Activated T-helper 17 cell treated with anti-CD3 and anti-CD28 coated beads, Interleukin-2, amount 50 U/mL, for 72 hours (primary cell): Measurements from ENCODE around the gene RIC8B. TPM values are rescaled to one million over a fixed set of nuclear protein-coding genes. Genes with fewer than 3 reads are reported as not detected.

ENCODE experiments used
- ATAC-seq: fragments of 150-1000 bp; cut with Tn5 transposase; replicated peaks from 2 replicates; pipeline ENCODE4 v1.10.0; 2021; ENCODE audit warnings: mild to moderate bottlenecking, moderate library complexity
- H3K27ac Mint-ChIP-seq: one replicate; pipeline ENCODE4 v1.8.0; 2022; ENCODE audit warnings: mixed read lengths
- H3K27me3 Mint-ChIP-seq: one replicate; pipeline ENCODE4 v1.8.0; 2022; ENCODE audit warnings: mixed read lengths
- H3K36me3 Mint-ChIP-seq: one replicate; pipeline ENCODE4 v1.8.0; 2022; ENCODE audit warnings: low read depth, mild to moderate bottlenecking, mixed read lengths
- H3K4me1 Mint-ChIP-seq: one replicate; pipeline ENCODE4 v1.8.0; 2022; ENCODE audit warnings: mixed read lengths
- H3K4me3 Mint-ChIP-seq: one replicate; pipeline ENCODE4 v1.8.0; 2022; ENCODE audit warnings: mild to moderate bottlenecking, mixed read lengths
- H3K9me3 Mint-ChIP-seq: one replicate; pipeline ENCODE4 v1.8.0; 2022; ENCODE audit warnings: mixed read lengths
- total RNA-seq, 2 donors: library from RNA; stranded (reverse); gene quantifications; one replicate each; pipeline ENCODE4 v1.2.3, GENCODE V29; 2022

The RIC8B gene
- total RNA-seq, 2 donors from 2014 or later = 14.9 to 15.9 TPM

DNA sequence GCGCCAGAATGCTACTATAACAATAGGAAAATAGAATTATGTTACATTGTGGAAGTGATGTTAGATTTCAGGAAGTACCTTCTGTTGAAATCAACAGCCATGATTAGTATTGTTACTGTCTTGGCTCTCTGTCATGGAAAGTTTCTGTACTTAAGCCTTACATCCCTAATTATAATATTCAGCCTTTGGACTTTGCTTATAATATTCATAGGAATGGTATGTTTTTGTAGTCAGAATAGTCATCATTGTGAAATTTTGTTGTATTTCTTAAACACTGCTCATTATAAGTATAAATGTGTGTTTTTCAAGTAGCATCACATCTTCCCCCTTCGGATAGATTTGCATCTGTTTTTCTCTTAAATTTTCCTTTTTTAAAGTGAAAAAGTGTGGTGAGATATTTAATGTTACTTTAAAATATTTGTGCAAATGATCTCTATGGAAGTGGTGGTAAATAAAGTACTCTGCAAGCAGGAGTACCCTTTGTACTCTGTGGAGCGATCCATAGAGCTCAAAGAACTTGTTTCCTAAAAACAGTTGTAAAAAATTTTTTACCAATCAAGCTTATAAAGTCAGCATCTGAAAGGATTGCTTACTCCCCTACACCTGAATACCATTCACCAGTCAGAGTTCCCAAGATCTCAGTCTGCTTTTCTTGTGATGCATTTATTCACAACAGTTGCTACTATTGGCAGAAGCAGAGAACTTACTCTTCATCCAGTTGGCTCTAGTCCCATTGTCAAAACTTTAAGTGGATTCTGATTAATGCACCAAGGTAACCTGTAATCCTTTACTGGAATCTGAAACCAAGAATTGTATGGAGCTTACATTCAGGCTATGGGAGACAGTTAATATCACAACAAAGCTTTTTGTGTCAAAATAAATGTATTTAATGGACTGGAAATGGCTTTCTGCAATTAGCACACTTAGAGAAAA is 87.8 kb downstream of the RIC8B start:
- H3K4me1 Mint-ChIP-seq = peaks cover 10% of the 10 kb centered on the region
- no peak overlapping the region for H3K27ac Mint-ChIP-seq
- H3K36me3 Mint-ChIP-seq = peaks cover 67% of the 10 kb centered on the region
- H3K27me3 Mint-ChIP-seq = no peaks in the 10 kb centered on the region
- no peak overlapping the region for H3K4me3 Mint-ChIP-seq
- no peaks in the 10 kb centered on the region for H3K9me3 Mint-ChIP-seq
- no peak for ATAC-seq

- H3K27me3 Mint-ChIP-seq = no peaks in the 10 kb centered on the region
- H3K4me3 Mint-ChIP-seq = no peak overlapping the region
- no peak overlapping the region for H3K27ac Mint-ChIP-seq
- peaks cover 10% of the 10 kb centered on the region for H3K4me1 Mint-ChIP-seq
- no peaks in the 10 kb centered on the region for H3K9me3 Mint-ChIP-seq
- peaks cover 59% of the 10 kb centered on the region for H3K36me3 Mint-ChIP-seq
- no peak for ATAC-seq
These were observed 88.7 kb downstream of the RIC8B start for GRCh38 chr12:106863189-106863588.

DNA sequence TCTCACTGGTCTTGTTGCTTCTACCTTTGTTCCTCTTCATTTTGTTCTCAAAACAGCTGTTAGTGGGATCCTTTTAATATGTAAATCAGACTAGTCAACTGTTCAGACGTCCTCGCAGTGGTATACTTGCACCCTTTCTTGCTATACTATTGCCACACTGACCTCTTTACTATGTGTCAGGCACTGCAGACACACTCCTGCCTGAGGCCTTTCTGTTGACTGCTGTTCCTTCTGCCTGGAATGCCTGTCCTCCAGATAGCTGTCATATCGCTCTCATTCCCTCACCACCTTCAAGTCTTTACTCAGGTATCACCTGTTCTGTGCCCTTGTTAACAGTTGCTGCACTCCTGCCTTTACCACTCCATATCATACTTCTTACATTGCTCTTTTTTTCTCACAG is 91.2 kb downstream of the RIC8B start:
- H3K4me1 Mint-ChIP-seq = peaks cover 10% of the 10 kb centered on the region
- H3K4me3 Mint-ChIP-seq = no peak overlapping the region
- peaks cover 47% of the 10 kb centered on the region for H3K36me3 Mint-ChIP-seq
- ATAC-seq = no peak
- no peaks in the 10 kb centered on the region for H3K9me3 Mint-ChIP-seq
- H3K27ac Mint-ChIP-seq = no peak overlapping the region
- H3K27me3 Mint-ChIP-seq = no peaks in the 10 kb centered on the region

- Mint-ChIP-seq H3K4me1 (peaks cover 10% of the 10 kb centered on the region), H3K27me3 (no peaks in the 10 kb centered on the region), H3K36me3 (peaks cover 47% of the 10 kb centered on the region), H3K4me3 (no peak overlapping the region), H3K9me3 (no peaks in the 10 kb centered on the region), H3K27ac (no peak overlapping the region)
- no peak for ATAC-seq
These were observed 92.1 kb downstream of the RIC8B start for GRCh38 chr12:106866426-106867080.

- no peak for ATAC-seq
- Mint-ChIP-seq H3K27ac (no peak overlapping the region), H3K4me1 (peaks cover 10% of the 10 kb centered on the region), H3K27me3 (no peaks in the 10 kb centered on the region), H3K36me3 (peaks cover 48% of the 10 kb centered on the region), H3K4me3 (no peak overlapping the region), H3K9me3 (no peaks in the 10 kb centered on the region)
These were observed 93.2 kb downstream of the RIC8B start for GRCh38 chr12:106867651-106868050.

GRCh38 chr12:106868982-106869700 is 94.7 kb downstream of the RIC8B start:
- H3K9me3 Mint-ChIP-seq = no peaks in the 10 kb centered on the region
- peaks cover 62% of the 10 kb centered on the region for H3K36me3 Mint-ChIP-seq
- H3K4me3 Mint-ChIP-seq = no peak overlapping the region
- no peak overlapping the region for H3K27ac Mint-ChIP-seq
- H3K4me1 Mint-ChIP-seq = peaks cover 6% of the 10 kb centered on the region
- no peaks in the 10 kb centered on the region for H3K27me3 Mint-ChIP-seq
- ATAC-seq = no peak

DNA sequence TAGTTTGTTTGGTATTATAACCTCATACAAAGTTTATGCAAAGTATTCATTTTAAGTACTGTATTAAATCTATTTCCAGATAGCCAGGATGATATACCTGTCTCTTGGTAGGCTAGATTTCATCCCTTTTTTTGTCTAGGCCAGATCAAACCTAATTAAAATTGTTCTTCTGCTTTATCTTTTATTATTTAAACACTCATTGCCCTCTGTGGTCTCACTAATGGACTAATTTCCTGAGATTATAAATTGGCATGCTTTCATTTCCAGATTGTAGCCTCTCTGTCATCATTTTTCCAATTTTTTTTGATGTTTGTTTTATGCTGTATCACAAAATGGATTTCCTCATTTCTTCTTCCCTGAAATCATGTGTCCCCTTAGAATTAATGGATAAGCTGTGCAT is 95.6 kb downstream of the RIC8B start:
- no peak overlapping the region for H3K27ac Mint-ChIP-seq

DNA sequence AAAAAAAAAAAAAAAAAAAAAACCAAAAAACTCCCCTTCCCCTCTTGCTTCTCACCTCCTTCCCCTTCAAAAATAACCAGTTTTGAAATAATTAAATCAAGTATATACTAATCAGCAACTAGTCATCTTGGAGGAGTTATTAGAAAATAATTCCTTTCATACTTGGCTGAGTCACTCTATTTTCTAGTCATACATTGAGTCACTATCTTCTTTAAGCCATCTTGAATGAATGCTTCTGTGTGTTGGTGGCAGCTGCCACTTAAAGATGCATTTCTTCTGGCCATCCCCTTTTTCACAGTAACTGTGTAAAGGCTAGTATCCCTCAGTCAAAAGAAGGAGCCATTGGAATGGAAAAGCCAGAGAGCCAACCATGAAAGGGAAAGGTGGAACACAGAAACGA is 97.0 kb downstream of the RIC8B start:
- peak; percentile 62 for ATAC-seq
- H3K36me3 Mint-ChIP-seq = peaks cover 51% of the 10 kb centered on the region
- no peaks in the 10 kb centered on the region for H3K27me3 Mint-ChIP-seq

More for the DNA sequence above, 95.6 kb downstream of the RIC8B start:
- H3K9me3 Mint-ChIP-seq = no peaks in the 10 kb centered on the region
- no peak for ATAC-seq
- H3K4me1 Mint-ChIP-seq = peaks cover 6% of the 10 kb centered on the region
- H3K27me3 Mint-ChIP-seq = no peaks in the 10 kb centered on the region
- no peak overlapping the region for H3K4me3 Mint-ChIP-seq
- H3K36me3 Mint-ChIP-seq = peaks cover 62% of the 10 kb centered on the region

DNA sequence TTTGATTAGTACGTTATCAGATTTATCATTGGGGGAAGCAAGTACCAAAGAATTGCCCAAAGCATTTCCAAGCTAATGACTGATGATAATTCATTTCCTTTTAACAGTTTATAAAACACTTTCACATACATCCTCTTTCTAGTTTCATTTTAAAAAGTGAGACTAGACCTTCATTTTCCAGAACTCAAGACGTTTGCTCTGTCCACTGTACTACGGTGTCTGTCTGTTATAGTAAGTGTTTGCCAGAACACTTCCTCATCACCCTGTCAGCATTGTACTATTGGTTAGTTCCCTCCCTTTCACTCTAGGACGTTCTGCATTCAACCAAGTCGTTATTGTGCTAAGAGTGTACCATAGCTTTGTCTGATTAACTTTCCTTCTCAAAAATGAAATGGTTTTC is 99.5 kb downstream of the RIC8B start:
- no peak overlapping the region for H3K27ac Mint-ChIP-seq
- H3K27me3 Mint-ChIP-seq = no peaks in the 10 kb centered on the region
- H3K9me3 Mint-ChIP-seq = no peaks in the 10 kb centered on the region
- no peak for ATAC-seq
- H3K4me1 Mint-ChIP-seq = no peaks in the 10 kb centered on the region
- H3K4me3 Mint-ChIP-seq = no peak overlapping the region
- H3K36me3 Mint-ChIP-seq = peaks cover 49% of the 10 kb centered on the region

More for the DNA sequence above, 97.0 kb downstream of the RIC8B start:
- no peaks in the 10 kb centered on the region for H3K9me3 Mint-ChIP-seq
- no peaks in the 10 kb centered on the region for H3K4me1 Mint-ChIP-seq
- H3K27ac Mint-ChIP-seq = peak overlapping the region; percentile 20
- H3K4me3 Mint-ChIP-seq = no peak overlapping the region

DNA sequence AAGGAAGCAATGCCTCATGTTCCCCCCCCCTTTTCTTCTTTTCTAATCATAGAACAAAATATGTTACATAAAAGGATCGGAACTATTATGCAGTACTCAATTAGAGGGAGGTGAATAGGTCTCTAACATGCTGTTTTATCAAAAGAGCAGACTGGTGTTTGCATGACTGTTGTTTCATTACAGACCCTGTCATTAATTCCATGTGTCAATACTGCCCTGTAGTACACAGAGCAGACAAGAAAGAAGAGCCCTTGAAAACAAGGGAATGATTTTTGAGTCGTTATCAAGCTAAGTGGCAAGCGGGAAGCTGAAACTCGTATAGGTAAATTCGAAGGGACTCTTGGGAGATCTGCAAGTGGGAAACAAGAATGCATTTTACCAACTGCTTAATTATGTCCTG is 104.3 kb downstream of the RIC8B start:
- Mint-ChIP-seq H3K27me3 (no peaks in the 10 kb centered on the region), H3K27ac (no peak overlapping the region), H3K36me3 (peaks cover 55% of the 10 kb centered on the region), H3K4me3 (no peak overlapping the region), H3K4me1 (no peaks in the 10 kb centered on the region), H3K9me3 (no peaks in the 10 kb centered on the region)
- no peak for ATAC-seq

DNA sequence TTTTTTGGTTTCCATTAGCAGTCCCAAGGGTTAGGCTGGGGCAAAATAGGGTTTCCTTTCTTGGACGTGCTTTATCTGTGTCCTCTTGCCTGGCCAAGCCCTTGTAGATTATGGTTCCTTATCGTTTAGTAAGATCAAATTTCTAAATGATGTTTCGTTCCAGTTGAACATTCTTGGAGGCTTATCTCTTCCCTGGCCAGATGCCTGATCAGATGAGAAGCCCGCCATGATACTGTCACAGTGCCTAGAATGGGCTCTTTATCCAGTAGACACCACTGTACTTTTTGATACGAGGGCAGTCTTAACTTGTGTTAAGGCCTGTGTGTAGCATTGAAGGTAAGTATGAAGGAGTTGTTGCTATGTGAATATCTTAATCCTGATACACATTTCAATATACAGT is 105.1 kb downstream of the RIC8B start:
- Mint-ChIP-seq H3K9me3 (no peaks in the 10 kb centered on the region), H3K36me3 (peaks cover 61% of the 10 kb centered on the region), H3K27ac (no peak overlapping the region), H3K4me3 (no peak overlapping the region), H3K4me1 (no peaks in the 10 kb centered on the region), H3K27me3 (no peaks in the 10 kb centered on the region)
- no peak for ATAC-seq

GRCh38 chr12:106883426-106883825 is 108.9 kb downstream of the RIC8B start:
- no peak overlapping the region for H3K27ac Mint-ChIP-seq
- peaks cover 89% of the 10 kb centered on the region for H3K36me3 Mint-ChIP-seq
- H3K9me3 Mint-ChIP-seq = no peaks in the 10 kb centered on the region
- no peak for ATAC-seq
- H3K27me3 Mint-ChIP-seq = no peaks in the 10 kb centered on the region
- H3K4me1 Mint-ChIP-seq = no peaks in the 10 kb centered on the region
- no peak overlapping the region for H3K4me3 Mint-ChIP-seq

GRCh38 chr12:106885026-106885425 is 110.5 kb downstream of the RIC8B start:
- Mint-ChIP-seq H3K4me1 (no peaks in the 10 kb centered on the region), H3K4me3 (no peak overlapping the region), H3K27me3 (no peaks in the 10 kb centered on the region), H3K27ac (peak overlapping the region; percentile 27), H3K9me3 (no peaks in the 10 kb centered on the region), H3K36me3 (peaks cover 76% of the 10 kb centered on the region)
- no peak for ATAC-seq

- H3K27ac Mint-ChIP-seq = no peak overlapping the region
- no peaks in the 10 kb centered on the region for H3K4me1 Mint-ChIP-seq
- H3K4me3 Mint-ChIP-seq = no peak overlapping the region
- H3K36me3 Mint-ChIP-seq = peaks cover 70% of the 10 kb centered on the region
- no peak for ATAC-seq
- H3K9me3 Mint-ChIP-seq = no peaks in the 10 kb centered on the region
- H3K27me3 Mint-ChIP-seq = no peaks in the 10 kb centered on the region
These were observed 111.2 kb downstream of the RIC8B start for GRCh38 chr12:106885541-106886249.
